GM19372 (cell line): ENCODE results near the gene CYS1.

Experiments used
- ATAC-seq: cut with Tn5 transposase; IDR thresholded peaks from one replicate; pipeline ENCODE4 v1.9.1; 2021; ENCODE audit warnings: mild to moderate bottlenecking, low read depth, moderate library complexity; ENCODE audit not compliant: unreplicated experiment

Gene CYS1

GRCh38 chr2:10073706-10074105 is 6.5 kb downstream of the CYS1 start:
- ATAC-seq = no peak

GRCh38 chr2:10072656-10073480 is 7.3 kb downstream of the CYS1 start:
- peak; percentile 87 for ATAC-seq

GRCh38 chr2:10071595-10071994 is 8.6 kb downstream of the CYS1 start:
- no peak for ATAC-seq

GRCh38 chr2:10071176-10071575 is 9.0 kb downstream of the CYS1 start:
- ATAC-seq = no peak

GRCh38 chr2:10067881-10068280 is 12.3 kb downstream of the CYS1 start:
- no peak for ATAC-seq

GRCh38 chr2:10067330-10067729 is 12.9 kb downstream of the CYS1 start:
- no peak for ATAC-seq

GRCh38 chr2:10065773-10066055 is 14.5 kb downstream of the CYS1 start:
- no peak for ATAC-seq

- ATAC-seq = no peak
These were observed 15.1 kb downstream of the CYS1 start for GRCh38 chr2:10064932-10065772.

GRCh38 chr2:10063566-10063965 is 16.6 kb downstream of the CYS1 start:
- ATAC-seq = no peak

GRCh38 chr2:10062931-10063365 is 17.3 kb downstream of the CYS1 start:
- ATAC-seq = no peak

GRCh38 chr2:10061221-10061925 is 18.8 kb downstream of the CYS1 start:
- no peak for ATAC-seq

- no peak for ATAC-seq
These were observed 20.5 kb downstream of the CYS1 start for GRCh38 chr2:10059552-10060335.

- ATAC-seq = no peak
These were observed 21.2 kb downstream of the CYS1 start for GRCh38 chr2:10059016-10059351.

GRCh38 chr2:10058251-10059015 is 21.8 kb downstream of the CYS1 start:
- ATAC-seq = no peak

GRCh38 chr2:10057231-10058107 is 22.7 kb downstream of the CYS1 start:
- no peak for ATAC-seq

- ATAC-seq = no peak
These were observed 23.8 kb downstream of the CYS1 start for GRCh38 chr2:10056439-10056838.

- ATAC-seq = no peak
These were observed 25.2 kb downstream of the CYS1 start for GRCh38 chr2:10054976-10055375.

- ATAC-seq = no peak
These were observed 25.8 kb downstream of the CYS1 start for GRCh38 chr2:10054424-10054823.

- ATAC-seq = no peak
These were observed 26.9 kb downstream of the CYS1 start for GRCh38 chr2:10053351-10053750.
